ENCODE data around the gene DNAH2.

GRCh38 chr17:7705269-7706255, 12.0 kb upstream of the DNAH2 start:
- TF ChIP-seq CTCF (conservative IDR thresholded peaks at IDR 0.05; ENCODE audit: low read depth, low read length) (no peak), ELK1 (IDR thresholded peaks at IDR 0.05; ENCODE audit: borderline replicate concordance, low read depth, low read length) (no peak)
